Spleen (tissue), 7 donors: ENCODE measurements around the gene VEPH1.

Experiments used
- POLR2AphosphoS5 ChIP-seq, 3 donors: sonication (generic); formaldehyde crosslinking; IDR thresholded peaks; one replicate each; pipeline ENCODE4 v1.5.1; 2017; ENCODE audit warnings: antibody characterized with exemption in 3 of 3
- TF ChIP-seq, protein P1 (sequence below), 11 experiments: fragments of 200-600 bp in 7 of 11; fragments of 450-650 bp in 4 of 11; sonication (generic) in 4 of 11; IDR thresholded peaks in 8 of 11; conservative IDR thresholded peaks in 3 of 11; 1 replicate in 7 of 11; 2 replicates in 4 of 11; pipeline versions ENCODE4 v1.4.0 to v1.8.0; 2016 to 2021; ENCODE audit warnings: antibody characterized with exemption in 11 of 11, inconsistent platforms in 4 of 11, mild to moderate bottlenecking in 1 of 11
- donor health status: DM: no; HTN: no; CAD: no; lungs with moderate emphysema.
- donor health status: DM: no; HTN: no; CAD: no.
- donor health status: DM: no; HTN: no; CAD: no.

DNA sequence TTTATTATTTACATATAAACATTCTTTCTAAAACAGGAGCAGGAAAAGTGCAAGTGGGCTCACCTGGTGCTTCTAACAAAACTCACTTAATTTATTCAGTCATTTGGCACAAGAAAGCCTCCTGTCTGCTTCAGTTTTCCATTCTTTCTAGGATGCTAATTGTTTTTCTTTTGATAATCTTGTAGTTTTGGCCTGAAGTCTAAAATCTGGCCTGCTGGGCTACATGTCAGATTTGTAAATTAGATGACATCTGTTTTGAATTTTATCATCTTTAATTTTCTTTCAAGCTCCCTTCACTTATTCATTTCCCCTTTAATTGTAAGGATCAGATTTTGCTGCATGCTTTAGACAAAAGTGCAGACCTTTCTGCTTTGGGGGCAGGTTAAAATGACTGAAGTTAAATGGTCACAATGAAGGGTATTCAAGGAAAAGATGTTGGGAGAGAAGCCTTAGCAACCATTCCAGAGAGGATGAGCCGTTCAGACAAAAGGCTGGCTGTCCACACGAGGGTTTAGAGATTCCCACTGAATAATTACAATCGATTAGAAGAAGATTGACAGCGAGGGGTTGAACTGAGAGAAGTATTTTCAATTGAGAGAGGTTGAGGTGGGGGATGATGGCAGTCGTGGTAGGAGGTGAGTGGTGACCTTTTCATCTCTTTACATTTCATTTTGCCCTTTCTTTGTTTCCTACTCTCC is 126.5 kb downstream of the VEPH1 start:
- TF ChIP-seq, protein P1, sequence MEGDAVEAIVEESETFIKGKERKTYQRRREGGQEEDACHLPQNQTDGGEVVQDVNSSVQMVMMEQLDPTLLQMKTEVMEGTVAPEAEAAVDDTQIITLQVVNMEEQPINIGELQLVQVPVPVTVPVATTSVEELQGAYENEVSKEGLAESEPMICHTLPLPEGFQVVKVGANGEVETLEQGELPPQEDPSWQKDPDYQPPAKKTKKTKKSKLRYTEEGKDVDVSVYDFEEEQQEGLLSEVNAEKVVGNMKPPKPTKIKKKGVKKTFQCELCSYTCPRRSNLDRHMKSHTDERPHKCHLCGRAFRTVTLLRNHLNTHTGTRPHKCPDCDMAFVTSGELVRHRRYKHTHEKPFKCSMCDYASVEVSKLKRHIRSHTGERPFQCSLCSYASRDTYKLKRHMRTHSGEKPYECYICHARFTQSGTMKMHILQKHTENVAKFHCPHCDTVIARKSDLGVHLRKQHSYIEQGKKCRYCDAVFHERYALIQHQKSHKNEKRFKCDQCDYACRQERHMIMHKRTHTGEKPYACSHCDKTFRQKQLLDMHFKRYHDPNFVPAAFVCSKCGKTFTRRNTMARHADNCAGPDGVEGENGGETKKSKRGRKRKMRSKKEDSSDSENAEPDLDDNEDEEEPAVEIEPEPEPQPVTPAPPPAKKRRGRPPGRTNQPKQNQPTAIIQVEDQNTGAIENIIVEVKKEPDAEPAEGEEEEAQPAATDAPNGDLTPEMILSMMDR (IDR thresholded peaks at IDR 0.05 in 8 of 11, conservative IDR thresholded peaks at IDR 0.05 in 3 of 11) = no peak
- no peak for TF ChIP-seq POLR2AphosphoS5 (IDR thresholded peaks at IDR 0.05)
